RWPE1 (cell line): Measurements from ENCODE around the gene NCAN.

Source experiments
- CTCF ChIA-PET: fragments of 350-600 bp; sonication (Branson Sonifier 250); formaldehyde crosslinking; extraction: SDS; loops from one replicate; lab custom pipeline; 2021; lab: Yijun Ruan, JAX
- POLR2A ChIA-PET: fragments of 400-600 bp; formaldehyde crosslinking; extraction: SDS; loops from one replicate; lab custom pipeline; 2020; ENCODE audit warnings: antibody characterized with exemption; ENCODE audit not compliant: low non-redundant PET; lab: Yijun Ruan, JAX
- DNase-seq: peaks from one replicate; pipeline ENCODE4 v3.0.0; 2012; ENCODE audit warnings: low spot score
- H3K27ac ChIP-seq: fragments of 450-650 bp; 2 replicates; pipeline ENCODE4 v1.5.1; 2017
- TF ChIP-seq, protein P1 (sequence below): fragments of 450-650 bp; conservative IDR thresholded peaks from 2 replicates; pipeline ENCODE4 v1.5.1; 2017; ENCODE audit warnings: low read depth, mild to moderate bottlenecking

The NCAN gene

DNA sequence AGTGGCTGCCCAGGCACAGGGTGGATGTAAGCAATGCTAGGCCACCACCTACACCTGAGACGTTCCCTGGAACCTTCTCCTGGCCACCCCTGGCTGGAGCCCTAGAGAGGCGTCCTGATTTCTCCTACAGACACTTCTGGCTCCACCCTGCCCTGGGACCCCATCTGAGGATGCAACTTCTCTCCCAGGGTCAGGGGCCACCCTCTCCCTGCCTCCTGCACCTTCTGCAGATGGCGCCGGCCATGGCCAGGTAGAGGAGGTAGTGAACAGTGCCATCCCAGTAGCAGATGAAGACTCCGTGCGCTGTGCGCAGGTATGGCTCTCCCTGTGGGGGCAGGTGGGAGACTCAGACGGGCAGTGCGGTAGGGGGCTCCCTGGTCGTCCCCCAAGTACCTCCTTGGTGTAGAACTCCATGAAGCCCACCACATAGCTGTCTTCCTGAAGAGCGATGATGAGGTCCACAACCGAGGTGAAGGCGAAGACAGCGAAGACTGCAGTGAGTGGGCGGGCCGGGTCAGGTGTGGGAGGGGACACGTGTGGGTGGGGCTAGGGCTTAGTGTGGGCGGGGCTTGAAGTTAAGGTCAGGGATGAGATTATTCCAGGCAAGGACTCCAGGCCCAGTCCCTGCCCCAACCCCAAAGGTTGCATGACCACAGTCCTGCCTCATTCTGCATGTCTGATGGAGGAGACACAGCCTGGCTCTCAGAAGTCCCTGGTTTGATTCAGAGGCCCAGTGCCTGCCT is 58.4 kb downstream of the NCAN start:
- ChIA-PET POLR2A (no interaction called here), CTCF (interaction anchor here (1.2 kb wide), 1 partner anchor 10 kb away, joined by 3 read pairs; no protein-coding TSS in a partner anchor)
- no peak for DNase-seq
- H3K27ac ChIP-seq = no peak overlapping the region
- TF ChIP-seq, protein P1, sequence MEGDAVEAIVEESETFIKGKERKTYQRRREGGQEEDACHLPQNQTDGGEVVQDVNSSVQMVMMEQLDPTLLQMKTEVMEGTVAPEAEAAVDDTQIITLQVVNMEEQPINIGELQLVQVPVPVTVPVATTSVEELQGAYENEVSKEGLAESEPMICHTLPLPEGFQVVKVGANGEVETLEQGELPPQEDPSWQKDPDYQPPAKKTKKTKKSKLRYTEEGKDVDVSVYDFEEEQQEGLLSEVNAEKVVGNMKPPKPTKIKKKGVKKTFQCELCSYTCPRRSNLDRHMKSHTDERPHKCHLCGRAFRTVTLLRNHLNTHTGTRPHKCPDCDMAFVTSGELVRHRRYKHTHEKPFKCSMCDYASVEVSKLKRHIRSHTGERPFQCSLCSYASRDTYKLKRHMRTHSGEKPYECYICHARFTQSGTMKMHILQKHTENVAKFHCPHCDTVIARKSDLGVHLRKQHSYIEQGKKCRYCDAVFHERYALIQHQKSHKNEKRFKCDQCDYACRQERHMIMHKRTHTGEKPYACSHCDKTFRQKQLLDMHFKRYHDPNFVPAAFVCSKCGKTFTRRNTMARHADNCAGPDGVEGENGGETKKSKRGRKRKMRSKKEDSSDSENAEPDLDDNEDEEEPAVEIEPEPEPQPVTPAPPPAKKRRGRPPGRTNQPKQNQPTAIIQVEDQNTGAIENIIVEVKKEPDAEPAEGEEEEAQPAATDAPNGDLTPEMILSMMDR = no peak

DNA sequence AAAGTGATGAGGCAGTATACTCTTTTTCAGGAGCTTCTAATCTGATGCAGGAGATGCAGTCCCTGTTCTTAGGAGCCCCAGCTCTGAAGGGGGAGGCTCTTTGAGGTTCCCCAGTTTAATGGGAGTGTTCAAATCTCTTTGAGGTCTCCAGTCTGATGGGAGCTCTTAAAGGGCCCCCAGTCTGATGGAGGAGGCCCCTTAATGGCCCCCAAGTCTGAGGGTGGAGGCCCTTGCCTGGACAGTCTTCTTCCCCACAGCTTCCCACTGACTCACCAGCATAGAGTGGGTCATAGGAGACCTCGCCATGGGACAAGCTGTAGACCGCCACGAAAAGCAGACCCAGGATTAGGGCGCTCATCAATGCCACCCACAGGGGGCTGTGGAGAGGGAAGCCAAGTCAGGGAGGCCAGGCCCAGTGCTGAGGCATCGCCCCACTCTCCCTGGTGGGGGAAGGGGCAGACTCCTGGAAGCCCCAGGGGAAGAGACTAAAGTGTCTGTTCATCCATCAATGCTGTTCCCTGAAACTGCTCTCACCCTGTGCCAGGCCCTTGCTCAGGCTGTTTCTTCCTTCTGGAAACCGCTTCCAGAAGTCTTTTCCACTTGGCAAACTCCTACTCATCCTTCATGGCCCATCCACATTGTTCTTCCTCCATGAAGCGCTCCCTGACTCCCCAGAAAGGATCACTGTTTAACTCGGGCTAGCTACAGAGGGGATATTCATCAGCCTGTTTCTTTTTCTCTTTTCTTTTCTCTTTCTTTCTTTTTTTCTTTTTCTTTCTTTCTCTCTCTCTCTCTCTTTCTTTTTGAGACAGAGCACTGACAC is 59.2 kb downstream of the NCAN start:
- ChIA-PET POLR2A (no interaction called here), CTCF (interaction anchor here (0.6 to 1.2 kb wide), 2 partner anchors 11 to 44 kb away, joined by 3 read pairs; no protein-coding TSS in a partner anchor)
- TF ChIP-seq, protein P1 = no peak
- H3K27ac ChIP-seq = no peak overlapping the region
- DNase-seq = no peak

- TF ChIP-seq, protein P1 = no peak
- ChIA-PET CTCF (no interaction called here), POLR2A (no interaction called here)
- H3K27ac ChIP-seq = no peak overlapping the region
- DNase-seq = no peak
Measured at GRCh38 chr19:19271828-19272599, 60.3 kb downstream of the NCAN start.

- no peak overlapping the region for H3K27ac ChIP-seq
- no peak for DNase-seq
- POLR2A ChIA-PET = no interaction called here
- TF ChIP-seq, protein P1 = no peak
- CTCF ChIA-PET = no interaction called here
Measured at GRCh38 chr19:19274146-19274545, 62.4 kb downstream of the NCAN start.

DNA sequence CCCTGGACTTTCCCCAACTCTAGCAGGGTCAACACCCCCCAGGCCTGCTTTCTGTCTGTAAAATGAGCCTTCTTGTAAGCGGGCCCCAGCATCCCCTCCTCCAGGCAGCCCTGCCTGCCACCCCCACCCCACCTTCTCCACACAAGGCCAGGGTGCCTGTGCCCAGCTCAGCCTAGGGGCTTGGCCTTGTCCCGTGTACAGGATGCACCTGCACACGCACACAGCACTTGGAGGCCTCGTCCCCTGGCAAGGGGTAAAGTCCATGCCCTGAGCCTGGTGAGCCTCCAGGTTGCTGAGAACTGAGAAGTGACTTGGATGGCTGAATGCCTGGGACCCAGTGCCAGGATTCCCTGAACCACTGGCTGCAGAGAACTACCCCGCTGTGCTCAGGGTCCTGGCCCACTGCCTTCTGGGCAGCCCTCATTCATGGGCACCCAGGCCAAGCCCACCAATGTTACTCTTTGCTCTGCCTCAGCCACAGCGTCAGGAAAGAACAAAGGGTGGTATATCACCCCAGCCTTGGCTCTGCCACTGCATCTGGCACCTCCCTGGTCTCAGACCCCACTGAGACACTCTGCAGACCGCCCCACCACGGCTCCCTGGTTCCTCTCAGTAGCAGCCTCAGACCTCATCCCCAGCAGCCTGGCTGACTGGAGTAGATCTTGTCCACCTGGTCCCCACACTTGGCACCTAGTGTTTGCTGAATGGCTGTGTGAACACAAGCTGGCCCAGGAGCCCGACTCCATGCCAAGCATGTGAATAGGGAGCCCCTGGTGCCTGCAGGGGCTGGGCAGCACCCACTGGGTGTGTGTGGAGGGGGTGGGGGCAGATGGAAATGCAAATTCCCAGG is 63.2 kb downstream of the NCAN start:
- TF ChIP-seq, protein P1 = no peak
- no peak for DNase-seq
- POLR2A ChIA-PET = no interaction called here
- no peak overlapping the region for H3K27ac ChIP-seq
- CTCF ChIA-PET = interaction anchor here (0.7 to 0.9 kb wide), 2 partner anchors 21 to 126 kb away, joined by 3 read pairs; no protein-coding TSS in a partner anchor
